Astrocyte (in vitro differentiated cells and primary cell): ENCODE measurements around the gene COL5A1.

Experiments
- EZH2 ChIP-seq: IDR thresholded peaks from 2 replicates; pipeline ENCODE4 v1.6.1; 2012; ENCODE audit warnings: mild to moderate bottlenecking, low read length, inconsistent platforms; ENCODE audit not compliant: insufficient read depth
- TF ChIP-seq, protein P1 (sequence below): IDR thresholded peaks from 2 replicates; pipeline ENCODE4 v1.5.1; 2011; ENCODE audit warnings: low read depth, mild to moderate bottlenecking, inconsistent platforms, low read length, moderate library complexity; ENCODE audit not compliant: insufficient read depth

DNA sequence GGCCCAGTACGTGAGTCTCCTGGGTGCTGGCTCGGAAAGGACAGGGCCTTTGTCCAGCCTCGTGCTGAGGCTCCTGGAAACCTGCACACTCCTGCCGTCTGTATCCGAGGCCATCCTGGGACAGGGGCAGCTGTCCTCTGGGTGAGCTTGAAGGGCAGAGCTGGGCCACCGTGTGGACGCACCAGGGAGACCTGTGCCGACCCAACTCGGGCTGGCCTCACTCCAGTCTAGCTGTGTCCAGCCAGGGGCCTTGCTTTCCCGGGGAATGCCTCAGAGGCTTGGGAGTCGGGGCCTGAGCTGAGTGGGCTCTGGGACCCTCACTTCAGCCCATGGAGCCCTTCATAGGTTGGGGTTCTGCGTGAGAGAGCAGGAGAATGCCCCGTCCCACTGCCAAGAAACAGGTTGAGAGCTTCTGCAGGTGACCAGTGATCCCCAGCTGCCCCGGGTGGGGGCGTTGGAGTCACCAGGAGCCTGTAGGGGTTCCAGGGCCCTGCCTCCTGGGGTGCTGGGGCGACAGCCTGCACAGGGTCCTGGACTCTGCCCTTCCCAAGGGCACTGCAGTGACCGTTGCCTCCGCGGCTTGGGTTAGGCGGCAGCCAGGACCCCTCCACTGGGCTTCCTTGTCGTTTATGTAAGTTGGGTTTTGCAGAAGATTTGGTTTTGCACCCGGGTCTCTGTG lies 60.1 kb downstream of the COL5A1 start:
- TF ChIP-seq, protein P1, sequence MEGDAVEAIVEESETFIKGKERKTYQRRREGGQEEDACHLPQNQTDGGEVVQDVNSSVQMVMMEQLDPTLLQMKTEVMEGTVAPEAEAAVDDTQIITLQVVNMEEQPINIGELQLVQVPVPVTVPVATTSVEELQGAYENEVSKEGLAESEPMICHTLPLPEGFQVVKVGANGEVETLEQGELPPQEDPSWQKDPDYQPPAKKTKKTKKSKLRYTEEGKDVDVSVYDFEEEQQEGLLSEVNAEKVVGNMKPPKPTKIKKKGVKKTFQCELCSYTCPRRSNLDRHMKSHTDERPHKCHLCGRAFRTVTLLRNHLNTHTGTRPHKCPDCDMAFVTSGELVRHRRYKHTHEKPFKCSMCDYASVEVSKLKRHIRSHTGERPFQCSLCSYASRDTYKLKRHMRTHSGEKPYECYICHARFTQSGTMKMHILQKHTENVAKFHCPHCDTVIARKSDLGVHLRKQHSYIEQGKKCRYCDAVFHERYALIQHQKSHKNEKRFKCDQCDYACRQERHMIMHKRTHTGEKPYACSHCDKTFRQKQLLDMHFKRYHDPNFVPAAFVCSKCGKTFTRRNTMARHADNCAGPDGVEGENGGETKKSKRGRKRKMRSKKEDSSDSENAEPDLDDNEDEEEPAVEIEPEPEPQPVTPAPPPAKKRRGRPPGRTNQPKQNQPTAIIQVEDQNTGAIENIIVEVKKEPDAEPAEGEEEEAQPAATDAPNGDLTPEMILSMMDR = no peak
- no peak for TF ChIP-seq EZH2
